Activated naive CD8-positive, alpha-beta T cell treated with anti-CD3 and anti-CD28 coated beads, Interleukin-2, amount 10 ng/mL, durations not matched to agents 7 days and 5 days (primary cell): Measurements from ENCODE around the gene LAGE3. TPM values are rescaled to one million over a fixed set of nuclear protein-coding genes. Genes with fewer than 3 reads are reported as not detected.
A peak's percentile ranks its signal among the peaks of the same experiment; 100 is the strongest.

Experiments used
- ATAC-seq: fragments of 150-1000 bp; cut with Tn5 transposase; one replicate; pipeline ENCODE4 v1.10.0; 2021; ENCODE audit warnings: low read depth, moderate library complexity
- POLR2A ChIA-PET: fragments of 350-600 bp; sonication (Branson Sonifier 250); formaldehyde crosslinking; loops from one replicate; lab custom pipeline; 2021; ENCODE audit warnings: antibody characterized with exemption; lab: Charles Lee
- DNase-seq: peaks from one replicate; pipeline ENCODE4 v3.0.0; 2021
- H3K27ac Mint-ChIP-seq: one replicate; pipeline ENCODE4 v1.8.0; 2022; ENCODE audit warnings: mild to moderate bottlenecking, mixed read lengths
- H3K27me3 Mint-ChIP-seq: one replicate; pipeline ENCODE4 v1.8.0; 2022; ENCODE audit warnings: mild to moderate bottlenecking, moderate library complexity, mixed read lengths
- H3K36me3 Mint-ChIP-seq: one replicate; pipeline ENCODE4 v1.8.0; 2021; ENCODE audit warnings: mild to moderate bottlenecking, mixed read lengths
- H3K4me1 Mint-ChIP-seq: one replicate; pipeline ENCODE4 v1.8.0; 2021; ENCODE audit warnings: mixed read lengths
- H3K4me3 Mint-ChIP-seq: one replicate; pipeline ENCODE4 v1.8.0; 2022; ENCODE audit warnings: mild to moderate bottlenecking, moderate library complexity, mixed read lengths
- H3K9me3 Mint-ChIP-seq: one replicate; pipeline ENCODE4 v1.8.0; 2021; ENCODE audit warnings: mixed read lengths
- total RNA-seq, 2 experiments: library from RNA; stranded (reverse); gene quantifications; one replicate each; pipeline ENCODE4 v1.2.3, GENCODE V29; 2021

LAGE3 gene, protein sequence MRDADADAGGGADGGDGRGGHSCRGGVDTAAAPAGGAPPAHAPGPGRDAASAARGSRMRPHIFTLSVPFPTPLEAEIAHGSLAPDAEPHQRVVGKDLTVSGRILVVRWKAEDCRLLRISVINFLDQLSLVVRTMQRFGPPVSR
- 10 to 100 TPM; 32.2 to 34.8 TPM for total RNA-seq

GRCh38 chrX:154478728-154479622, at the start of gene LAGE3:
LAGE3 (minus strand) TSS chrX:154479281; CDS start chrX:154478915, 366 bp downstream.
- peaks cover 13% of the 10 kb centered on the region for H3K4me1 Mint-ChIP-seq
- H3K9me3 Mint-ChIP-seq: no peaks in the 10 kb centered on the region
- POLR2A ChIA-PET: interaction anchor here (1.0 to 3.9 kb wide), 5 partner anchors 8 to 81 kb away, joined by 3 to 15 read pairs (median 4); partner anchors contain the start of genes SLC10A3 and UBL4A
- peak within 1 kb of the TSS; percentile 85 for H3K4me3 Mint-ChIP-seq
- DNase-seq: peak; percentile 98
- H3K36me3 Mint-ChIP-seq: peaks cover 4% of the 10 kb centered on the region
- no peaks in the 10 kb centered on the region for H3K27me3 Mint-ChIP-seq
- ATAC-seq: peak; percentile 94
- H3K27ac Mint-ChIP-seq: peak within 1 kb of the TSS; percentile 94

GRCh38 chrX:154526901-154527675, 48.0 kb upstream of the LAGE3 start:
- POLR2A ChIA-PET: interaction anchor here (0.7 to 2.0 kb wide), 7 partner anchors 11 to 129 kb away, joined by 3 to 15 read pairs (median 6); partner anchors contain the start of genes FAM3A and SLC10A3
- peak; percentile 88 for ATAC-seq
- Mint-ChIP-seq H3K9me3 (no peaks in the 10 kb centered on the region), H3K4me3 (peak overlapping the region; percentile 19), H3K27ac (peak overlapping the region; percentile 77), H3K27me3 (no peaks in the 10 kb centered on the region), H3K36me3 (no peaks in the 10 kb centered on the region), H3K4me1 (peaks cover 14% of the 10 kb centered on the region)
- DNase-seq: peak; percentile 65

DNA sequence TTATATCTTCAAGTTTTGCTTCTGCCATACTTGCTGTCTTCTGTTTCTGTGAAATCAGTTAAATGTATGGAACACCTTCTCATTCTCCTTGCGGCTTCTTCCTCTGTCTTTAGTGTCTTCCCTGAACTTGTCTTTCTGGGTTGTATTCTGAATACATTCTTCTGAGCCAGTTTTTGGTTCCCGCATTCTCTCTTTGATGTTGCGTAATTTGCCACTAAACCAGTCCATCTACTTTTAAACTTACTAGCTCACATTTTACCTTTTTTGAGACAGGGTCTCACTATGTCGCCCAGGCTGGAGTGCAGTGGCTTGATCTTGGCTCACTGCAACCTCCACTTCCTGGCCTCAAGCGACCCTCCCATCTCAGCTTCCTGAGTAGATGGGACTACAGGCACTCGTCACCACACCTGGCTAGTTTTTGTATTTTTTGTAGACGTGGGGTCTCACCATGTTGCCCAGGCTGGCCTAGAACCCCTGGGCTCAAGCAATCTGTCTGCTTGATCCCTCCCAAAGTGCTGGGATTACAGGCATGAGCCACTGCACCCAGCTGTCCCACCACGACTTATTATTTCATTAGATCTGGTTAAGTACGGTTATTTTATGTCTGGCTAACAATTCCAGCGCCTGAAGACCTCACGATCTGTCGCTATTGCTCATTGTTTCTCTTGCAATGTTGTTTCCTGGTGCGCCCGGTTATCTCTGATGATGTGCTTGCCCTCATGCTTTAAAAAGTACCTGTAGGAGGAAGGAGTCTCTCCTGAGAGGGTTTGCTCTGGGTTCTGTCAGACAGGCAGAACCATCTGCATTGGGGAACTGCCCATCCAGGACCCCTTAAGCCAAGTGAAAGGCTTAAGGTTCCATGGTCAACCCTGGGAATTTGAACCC, 46.8 kb upstream of the LAGE3 start:
- H3K27me3 Mint-ChIP-seq: no peaks in the 10 kb centered on the region
- peak overlapping the region; percentile 81 for H3K27ac Mint-ChIP-seq
- no peaks in the 10 kb centered on the region for H3K9me3 Mint-ChIP-seq
- peaks cover 14% of the 10 kb centered on the region for H3K4me1 Mint-ChIP-seq
- H3K4me3 Mint-ChIP-seq: peak overlapping the region; percentile 22
- DNase-seq: no peak
- no peak for ATAC-seq
- H3K36me3 Mint-ChIP-seq: no peaks in the 10 kb centered on the region
- POLR2A ChIA-PET: interaction anchor here (1.3 kb wide), 2 partner anchors 36 to 128 kb away, joined by 3 to 4 read pairs; partner anchors contain the start of gene SLC10A3

DNA sequence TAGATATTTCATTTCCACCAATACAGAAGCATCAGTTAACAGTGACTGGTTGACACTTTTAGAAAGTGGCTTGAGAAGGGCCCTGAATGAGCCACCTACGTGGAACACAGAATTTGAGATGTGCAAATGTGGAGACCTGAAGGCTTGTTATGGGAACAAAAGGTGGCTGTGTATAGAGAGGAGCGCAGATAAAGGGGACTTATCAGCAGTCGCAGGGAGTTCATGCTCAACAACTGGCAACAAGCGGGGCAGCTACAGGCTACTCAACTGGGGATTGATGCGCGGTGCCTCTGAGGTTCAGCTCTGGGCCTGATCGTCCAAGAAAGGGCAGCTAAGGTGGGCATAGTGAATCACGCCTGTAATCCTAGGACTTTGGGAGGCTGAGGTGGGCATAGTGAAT, 40.3 kb upstream of the LAGE3 start:
- no peaks in the 10 kb centered on the region for H3K9me3 Mint-ChIP-seq
- H3K4me1 Mint-ChIP-seq: peaks cover 10% of the 10 kb centered on the region
- peaks cover 5% of the 10 kb centered on the region for H3K36me3 Mint-ChIP-seq
- POLR2A ChIA-PET: no interaction called here
- no peak overlapping the region for H3K27ac Mint-ChIP-seq
- ATAC-seq (no peak), DNase-seq (no peak)
- no peaks in the 10 kb centered on the region for H3K27me3 Mint-ChIP-seq
- H3K4me3 Mint-ChIP-seq: no peak overlapping the region

- no peaks in the 10 kb centered on the region for H3K9me3 Mint-ChIP-seq
- H3K4me3 Mint-ChIP-seq: no peak overlapping the region
- POLR2A ChIA-PET: interaction anchor here (1.2 to 4.6 kb wide), 5 partner anchors 10 to 146 kb away, joined by 3 to 32 read pairs (median 15); partner anchors contain the start of genes RPL10, SLC10A3 and UBL4A
- DNase-seq: no peak
- no peak overlapping the region for H3K27ac Mint-ChIP-seq
- H3K4me1 Mint-ChIP-seq: peaks cover 15% of the 10 kb centered on the region
- H3K36me3 Mint-ChIP-seq: peaks cover 10% of the 10 kb centered on the region
- H3K27me3 Mint-ChIP-seq: no peaks in the 10 kb centered on the region
- ATAC-seq: no peak
Measured at GRCh38 chrX:154517101-154517781, 38.2 kb upstream of the LAGE3 start.

GRCh38 chrX:154516656-154517100, 37.6 kb upstream of the LAGE3 start:
- no peaks in the 10 kb centered on the region for H3K9me3 Mint-ChIP-seq
- POLR2A ChIA-PET: interaction anchor here (0.6 to 4.6 kb wide), 6 partner anchors 10 to 145 kb away, joined by 3 to 32 read pairs (median 10); partner anchors contain the start of genes RPL10, SLC10A3 and UBL4A
- ATAC-seq (peak; percentile 7), DNase-seq (no peak)
- H3K4me3 Mint-ChIP-seq: peak overlapping the region; percentile 86
- peaks cover 10% of the 10 kb centered on the region for H3K36me3 Mint-ChIP-seq
- no peaks in the 10 kb centered on the region for H3K27me3 Mint-ChIP-seq
- H3K4me1 Mint-ChIP-seq: peaks cover 19% of the 10 kb centered on the region
- peak overlapping the region; percentile 92 for H3K27ac Mint-ChIP-seq

GRCh38 chrX:154515966-154516655, 37.0 kb upstream of the LAGE3 start, which contains the start of gene FAM3A:
FAM3A (minus strand) TSS chrX:154516232; CDS start chrX:154515772, 460 bp downstream.
- H3K27ac Mint-ChIP-seq: peak within 1 kb of the TSS; percentile 92

DNA sequence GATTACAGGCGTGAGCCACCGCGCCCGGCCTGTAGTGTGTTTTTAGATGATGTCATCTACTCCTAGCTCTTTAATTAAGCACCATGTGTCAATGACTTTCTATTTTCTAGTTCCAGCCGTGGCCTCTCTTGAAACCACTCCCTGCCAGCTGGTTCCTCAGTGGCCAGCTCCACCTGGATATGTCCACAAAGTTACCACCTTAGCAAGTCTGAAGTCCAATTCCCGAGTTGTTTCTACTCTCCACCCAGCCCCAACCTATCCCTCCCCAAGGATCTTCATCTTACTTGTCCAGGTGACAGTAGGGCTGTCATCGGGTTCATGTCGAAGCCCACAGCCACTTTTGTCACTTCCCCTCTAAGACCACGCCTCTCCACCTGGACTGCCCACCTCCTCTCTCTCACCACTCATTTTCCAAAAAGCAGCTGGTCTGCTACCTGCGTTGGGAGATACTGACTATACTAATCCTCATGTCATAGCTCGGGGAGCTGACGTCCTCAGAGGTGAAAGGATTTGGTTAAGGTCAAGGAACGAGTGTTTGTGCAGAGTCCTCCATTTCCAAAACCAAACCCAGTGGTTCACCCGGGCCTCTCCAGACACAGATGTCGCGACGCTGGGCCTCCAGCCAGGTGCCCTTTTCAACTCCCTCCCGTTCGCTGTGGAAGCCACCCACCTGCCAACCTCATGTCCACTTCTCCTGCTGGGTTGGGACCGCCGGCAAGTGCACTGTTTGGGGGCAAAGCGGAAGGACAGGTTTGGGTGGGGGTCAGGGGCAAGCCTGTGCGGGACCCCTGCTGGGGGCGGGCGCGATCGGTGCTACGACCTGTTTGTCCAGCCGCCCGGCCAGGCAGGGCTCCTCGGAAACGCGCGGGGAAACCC, 36.2 kb upstream of the LAGE3 start:
- ATAC-seq (no peak), DNase-seq (peak; percentile 39)
- peaks cover 25% of the 10 kb centered on the region for H3K4me1 Mint-ChIP-seq
- POLR2A ChIA-PET: interaction anchor here (2.6 to 4.6 kb wide), 3 partner anchors 12 to 117 kb away, joined by 15 to 32 read pairs (median 18); partner anchors contain the start of genes RPL10 and SLC10A3
- H3K9me3 Mint-ChIP-seq: no peaks in the 10 kb centered on the region
- no peaks in the 10 kb centered on the region for H3K27me3 Mint-ChIP-seq
- H3K4me3 Mint-ChIP-seq: peak overlapping the region; percentile 86
- H3K27ac Mint-ChIP-seq: peak overlapping the region; percentile 88
- H3K36me3 Mint-ChIP-seq: peaks cover 12% of the 10 kb centered on the region

More at GRCh38 chrX:154515966-154516655, 37.0 kb upstream of the LAGE3 start, which contains the start of gene FAM3A:
- Mint-ChIP-seq H3K4me3 (peak within 1 kb of the TSS; percentile 86), H3K27me3 (no peaks in the 10 kb centered on the region), H3K9me3 (no peaks in the 10 kb centered on the region), H3K36me3 (peaks cover 10% of the 10 kb centered on the region), H3K4me1 (peaks cover 22% of the 10 kb centered on the region)
- POLR2A ChIA-PET: interaction anchor here (0.6 to 4.6 kb wide), 6 partner anchors 11 to 145 kb away, joined by 3 to 32 read pairs (median 10); partner anchors contain the start of genes RPL10, SLC10A3 and UBL4A
- ATAC-seq (peak; percentile 86), DNase-seq (peak; percentile 93)

GRCh38 chrX:154513716-154514115, 34.6 kb upstream of the LAGE3 start:
- H3K4me1 Mint-ChIP-seq: peaks cover 30% of the 10 kb centered on the region
- H3K36me3 Mint-ChIP-seq: peaks cover 22% of the 10 kb centered on the region
- H3K27ac Mint-ChIP-seq: peak overlapping the region; percentile 67
- no peak for DNase-seq
- no peak for ATAC-seq
- no peaks in the 10 kb centered on the region for H3K27me3 Mint-ChIP-seq
- peaks cover 1% of the 10 kb centered on the region for H3K9me3 Mint-ChIP-seq
- POLR2A ChIA-PET: interaction anchor here (4.6 kb wide), 1 partner anchor 24 kb away, joined by 32 read pairs; the partner anchor contains the start of gene SLC10A3
- H3K4me3 Mint-ChIP-seq: peak overlapping the region; percentile 48
